ENCODE data around the gene GTF2H4.

Gene GTF2H4

GRCh38 chr6:30882759-30883684, 25.0 kb upstream of the GTF2H4 start:
- no peak for DNase-seq

GRCh38 chr6:30883685-30884520, 24.1 kb upstream of the GTF2H4 start, which contains the start of gene DDR1:
Gene DDR1, plus strand, starts transcription at chr6:30884519. Its CDS starts 4,211 bp downstream, at chr6:30888730.
- DNase-seq: no peak

DNA sequence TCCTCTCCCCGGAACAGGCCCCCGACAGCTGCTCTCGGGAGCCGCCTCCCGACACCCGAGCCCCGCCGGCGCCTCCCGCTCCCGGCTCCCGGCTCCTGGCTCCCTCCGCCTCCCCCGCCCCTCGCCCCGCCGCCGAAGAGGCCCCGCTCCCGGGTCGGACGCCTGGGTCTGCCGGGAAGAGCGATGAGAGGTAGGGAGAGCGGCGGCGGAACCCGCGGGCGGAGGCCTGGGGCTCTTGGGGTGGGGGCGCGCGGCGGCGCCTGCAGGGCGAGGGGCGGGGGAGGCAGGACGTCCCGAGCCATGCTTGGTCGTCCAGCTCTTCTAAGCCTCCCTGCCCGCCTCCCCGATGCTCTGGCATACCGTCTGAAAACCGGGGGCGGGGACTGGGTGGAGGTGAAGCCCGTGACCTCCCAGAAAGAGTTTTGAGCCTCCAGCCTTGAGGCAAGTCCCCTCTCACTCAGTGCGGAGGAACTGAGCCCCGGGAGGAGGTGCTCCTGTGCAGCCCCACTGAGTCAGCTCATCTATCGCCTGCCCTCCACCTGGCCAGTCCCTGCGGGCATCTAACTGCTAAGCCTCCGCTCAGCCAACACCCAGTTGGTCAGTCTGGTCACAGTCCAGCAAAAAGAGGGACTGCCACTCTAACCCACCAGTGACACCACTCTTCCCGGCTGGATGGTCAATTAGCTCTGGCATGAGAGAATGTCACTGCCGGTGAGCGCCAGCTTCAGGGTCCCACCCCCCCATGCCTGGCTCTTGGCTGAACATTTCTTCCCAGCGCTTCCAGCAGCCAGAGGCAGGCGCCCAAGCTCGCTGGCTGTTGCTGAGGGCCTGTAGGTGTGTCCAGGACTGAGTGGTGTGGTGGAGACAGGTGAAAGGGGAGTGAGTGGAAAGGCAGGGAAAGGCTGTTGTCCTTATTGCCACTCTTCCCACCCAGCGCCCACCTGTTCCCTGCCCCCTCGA, 23.2 kb upstream of the GTF2H4 start:
- DNase-seq: no peak

DNA sequence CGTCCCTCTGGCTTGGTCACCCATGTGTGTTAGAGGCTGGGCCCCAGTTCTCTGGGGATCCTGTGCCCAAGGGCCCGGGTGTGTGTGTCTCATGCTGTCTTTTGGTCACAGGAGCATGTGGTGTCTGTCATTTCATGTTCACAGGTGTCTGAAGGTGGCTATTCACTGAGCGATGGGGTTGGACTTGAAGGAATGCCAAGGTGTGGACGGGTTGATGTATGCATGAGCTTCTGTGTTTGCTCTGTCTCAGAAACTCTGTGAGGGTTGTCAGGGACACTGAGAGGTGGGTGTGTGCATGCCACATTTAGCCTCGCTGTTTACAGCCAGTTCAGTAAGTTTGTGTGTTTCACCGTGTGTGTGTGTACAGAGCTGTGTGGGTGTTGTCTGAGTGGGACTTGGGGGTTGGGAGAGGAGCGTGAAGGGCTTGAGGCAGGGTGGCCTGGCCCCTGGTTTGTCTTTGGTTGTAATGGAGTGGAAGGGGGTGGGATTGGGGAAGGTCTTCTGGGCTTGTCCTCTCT, 22.5 kb upstream of the GTF2H4 start:
- no peak for DNase-seq

DNA sequence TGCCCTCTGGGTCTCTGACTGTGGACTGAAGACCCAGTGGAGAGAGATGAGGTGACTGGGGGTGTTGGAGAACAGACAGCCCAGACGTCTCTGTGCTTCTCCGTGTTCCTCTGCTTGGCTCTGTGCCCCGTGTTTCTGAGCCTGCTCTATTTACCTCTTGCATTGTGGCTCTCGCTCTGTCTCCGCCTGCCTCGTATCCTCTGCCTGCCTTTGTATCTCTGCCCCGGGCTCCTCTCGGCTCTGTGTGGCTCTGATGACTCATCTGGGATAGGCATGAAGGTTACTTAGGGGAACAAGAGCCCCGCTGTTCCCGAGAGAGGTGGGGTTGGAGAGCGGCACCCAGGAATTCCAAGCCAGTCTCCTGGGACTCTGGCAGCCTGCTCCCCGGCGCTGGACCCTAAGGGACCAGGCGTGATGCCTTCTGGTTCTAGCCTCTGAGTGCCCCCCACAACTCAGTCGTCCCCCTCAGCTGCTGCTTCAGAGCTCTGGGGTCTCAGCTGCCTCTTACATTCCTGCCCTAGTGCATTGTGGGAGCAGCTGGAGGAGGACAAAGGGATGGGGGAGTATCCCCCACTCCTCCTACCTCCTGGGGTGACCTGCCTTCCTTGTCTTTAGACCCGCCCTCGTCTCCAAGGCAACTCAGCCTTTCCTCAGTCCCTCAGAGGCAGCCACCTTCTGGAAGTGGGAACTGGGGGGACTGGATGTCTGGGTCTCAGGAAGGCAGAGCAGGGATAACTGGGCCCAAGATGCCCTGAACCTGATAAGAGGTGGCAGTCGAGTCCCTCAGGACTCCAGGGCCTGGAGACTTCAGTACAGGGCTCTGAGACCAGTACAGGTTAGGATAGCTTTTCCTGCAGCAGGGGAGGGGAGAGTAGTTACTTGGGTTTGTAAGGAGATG, 21.8 kb upstream of the GTF2H4 start:
- no peak for DNase-seq

DNA sequence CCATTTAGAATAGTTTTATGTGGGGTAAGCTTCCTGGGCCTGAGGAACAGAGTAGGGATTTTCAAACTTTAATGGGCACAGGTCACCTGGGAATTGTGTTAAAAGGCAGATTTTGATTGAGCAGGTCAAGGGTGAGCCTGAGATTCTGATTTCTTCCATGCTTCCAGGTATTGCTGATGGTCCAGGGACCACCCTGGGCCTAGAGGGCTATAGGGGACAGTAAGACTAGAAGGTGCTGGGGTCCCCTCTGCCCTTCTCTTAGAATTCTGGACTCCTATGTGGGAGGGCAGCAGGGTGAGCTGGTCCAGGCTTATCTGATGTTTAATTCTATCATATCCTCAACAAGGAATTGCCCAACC, 21.1 kb upstream of the GTF2H4 start:
- no peak for DNase-seq

DNA sequence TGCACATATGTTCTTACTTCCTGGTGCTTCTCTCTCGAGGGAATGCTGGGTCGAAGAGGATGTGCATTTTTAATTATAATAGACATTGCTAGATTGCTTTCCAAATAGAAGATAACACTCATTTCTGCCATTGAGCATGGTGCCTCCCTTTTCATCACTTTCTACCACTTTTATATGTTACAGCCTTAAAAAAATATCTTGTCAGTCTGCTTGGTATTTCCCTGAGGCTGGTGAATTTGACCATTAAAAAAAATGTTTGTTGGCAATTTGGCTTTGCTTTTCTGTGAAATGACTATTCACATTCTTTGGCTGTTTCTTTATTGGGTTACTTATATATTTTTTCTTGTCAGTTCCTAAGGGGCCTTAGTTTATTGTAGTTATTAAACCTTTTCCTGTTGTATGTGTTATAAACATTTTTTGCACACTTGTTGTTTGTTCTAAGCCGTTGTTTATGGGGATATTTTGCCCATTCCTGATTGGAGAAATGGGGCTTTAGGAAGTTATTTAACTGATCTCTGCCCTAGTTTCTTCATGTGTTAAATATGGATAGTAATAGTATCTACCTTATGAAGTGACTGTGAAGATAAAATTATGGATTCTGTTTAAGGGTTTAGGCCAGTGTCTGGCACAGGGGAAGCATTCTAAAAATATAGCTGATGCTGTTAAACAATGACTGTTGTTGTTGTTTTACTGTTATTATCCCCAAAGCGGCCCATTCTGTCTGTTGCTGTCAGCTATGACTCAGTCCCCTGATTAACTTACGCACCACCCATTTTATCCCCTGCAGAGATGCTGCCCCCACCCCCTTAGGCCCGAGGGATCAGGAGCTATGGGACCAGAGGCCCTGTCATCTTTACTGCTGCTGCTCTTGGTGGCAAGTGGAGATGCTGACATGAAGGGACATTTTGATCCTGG, 19.8 kb upstream of the GTF2H4 start:
- DNase-seq: no peak

- no peak for DNase-seq
Observed at GRCh38 chr6:30888816-30889495, 19.1 kb upstream of the GTF2H4 start.

DNA sequence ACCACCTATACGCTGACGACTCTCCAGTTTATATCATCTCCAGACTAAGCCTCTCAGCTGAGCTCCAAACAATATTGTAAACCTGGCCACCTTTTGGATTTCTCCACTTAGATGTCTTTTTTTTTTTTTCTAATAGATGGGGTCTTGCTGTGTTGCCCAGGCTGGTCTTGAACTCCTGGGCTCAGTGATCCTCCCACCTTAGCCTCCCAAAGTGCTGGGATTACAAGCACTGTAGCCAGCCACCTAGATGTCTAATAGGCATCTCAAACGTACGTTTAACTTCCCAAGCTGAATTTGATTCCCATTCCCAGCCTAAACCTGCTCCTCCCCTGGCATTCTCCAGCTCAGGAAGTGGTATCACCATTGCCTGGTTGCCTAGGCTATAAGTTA, 18.5 kb upstream of the GTF2H4 start:
- DNase-seq: no peak

GRCh38 chr6:30889921-30890645, 17.9 kb upstream of the GTF2H4 start:
- no peak for DNase-seq

- DNase-seq: no peak
Observed at GRCh38 chr6:30890646-30891449, 17.2 kb upstream of the GTF2H4 start.

GRCh38 chr6:30891450-30891723, 16.6 kb upstream of the GTF2H4 start:
- DNase-seq: no peak

DNA sequence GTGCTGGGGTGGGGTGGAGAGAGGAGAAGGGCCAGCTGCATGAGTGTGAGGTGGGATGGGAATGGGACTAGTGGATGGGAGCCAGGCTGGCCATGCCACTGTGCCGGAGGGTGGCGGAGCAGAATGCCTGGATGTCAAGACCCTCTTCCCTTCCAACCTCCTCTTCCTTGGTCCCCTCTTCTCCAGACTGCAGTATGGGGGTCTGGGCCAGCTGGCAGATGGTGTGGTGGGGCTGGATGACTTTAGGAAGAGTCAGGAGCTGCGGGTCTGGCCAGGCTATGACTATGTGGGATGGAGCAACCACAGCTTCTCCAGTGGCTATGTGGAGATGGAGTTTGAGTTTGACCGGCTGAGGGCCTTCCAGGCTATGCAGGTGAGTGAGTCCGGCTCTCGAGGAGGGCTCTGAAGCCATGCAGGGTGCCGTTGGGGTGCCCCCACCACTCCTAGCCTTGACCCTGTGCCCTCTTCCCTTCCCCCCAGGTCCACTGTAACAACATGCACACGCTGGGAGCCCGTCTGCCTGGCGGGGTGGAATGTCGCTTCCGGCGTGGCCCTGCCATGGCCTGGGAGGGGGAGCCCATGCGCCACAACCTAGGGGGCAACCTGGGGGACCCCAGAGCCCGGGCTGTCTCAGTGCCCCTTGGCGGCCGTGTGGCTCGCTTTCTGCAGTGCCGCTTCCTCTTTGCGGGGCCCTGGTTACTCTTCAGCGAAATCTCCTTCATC, 16.0 kb upstream of the GTF2H4 start:
- DNase-seq: no peak

- no peak for DNase-seq
Observed at GRCh38 chr6:30893001-30893591, 14.9 kb upstream of the GTF2H4 start.

DNA sequence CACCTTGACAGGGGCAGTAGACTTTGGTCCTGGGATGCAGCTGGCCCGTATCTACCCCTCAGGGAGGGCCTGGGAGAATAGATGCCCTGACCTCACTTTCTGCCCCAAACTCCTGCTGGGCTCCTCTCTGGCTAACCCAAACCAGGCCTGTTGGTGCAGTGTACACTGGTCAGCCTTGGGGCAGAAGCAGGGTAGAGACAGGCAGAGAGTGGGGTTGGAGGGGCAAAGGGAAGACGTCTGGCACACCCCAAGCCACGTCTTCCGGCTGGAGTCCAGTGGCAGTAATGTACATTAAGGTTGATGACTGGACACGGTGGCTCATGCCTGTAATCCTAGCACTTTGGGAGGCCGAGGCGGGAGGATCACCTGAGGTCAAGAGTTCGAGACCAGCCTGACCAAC, 14.3 kb upstream of the GTF2H4 start:
- DNase-seq: no peak

DNA sequence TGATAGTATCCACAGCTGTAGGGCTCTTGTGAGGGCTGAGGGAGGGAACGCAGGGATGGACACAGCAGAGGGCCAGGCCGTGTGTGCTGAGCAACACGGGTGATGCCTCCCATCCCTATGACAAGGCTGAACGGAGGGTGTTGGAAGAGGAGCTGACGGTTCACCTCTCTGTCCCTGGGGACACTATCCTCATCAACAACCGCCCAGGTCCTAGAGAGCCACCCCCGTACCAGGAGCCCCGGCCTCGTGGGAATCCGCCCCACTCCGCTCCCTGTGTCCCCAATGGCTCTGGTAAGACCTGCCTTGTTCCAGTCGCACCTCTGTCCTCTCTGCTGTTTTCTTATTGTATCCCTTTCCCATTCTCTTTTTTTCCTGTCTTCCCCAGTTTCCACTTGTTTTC, 13.6 kb upstream of the GTF2H4 start:
- no peak for DNase-seq

GRCh38 chr6:30894935-30895334, 13.1 kb upstream of the GTF2H4 start:
- DNase-seq: no peak

Measured in KG1 (cell line).